H1 (cell line): ENCODE measurements around the gene SFRP2. TPM values are rescaled to one million over a fixed set of nuclear protein-coding genes. Genes with fewer than 3 reads are reported as not detected.

Source experiments
- BCL11A ChIP-seq, 2 experiments: IDR thresholded peaks; one replicate each; pipeline ENCODE4 v1.6.1; 2011; ENCODE audit warnings: low read depth in 2 of 2, low read length in 2 of 2, mild to moderate bottlenecking in 2 of 2
- GABPA ChIP-seq: IDR thresholded peaks from 2 replicates; pipeline ENCODE4 v1.6.1; 2011; ENCODE audit warnings: mild to moderate bottlenecking, low read length, moderate library complexity, borderline replicate concordance; ENCODE audit not compliant: insufficient read depth
- polyA plus RNA-seq, 7 experiments: library from polyadenylated mRNA; depleted of rRNA in 3 of 7; stranded (reverse) in 5 of 7; unstranded in 2 of 7; fragments of >200 nt in 5 of 7; fragments of 200-250 nt in 2 of 7; gene quantifications; 1 replicate in 5 of 7; 2 replicates in 1 of 7; 4 replicates in 1 of 7; pipeline versions ENCODE4 v1.2.1 to v1.2.3, GENCODE V29; 2011 to 2013; ENCODE audit warnings: missing spikeins in 2 of 7, mixed read lengths in 2 of 7
- total RNA-seq: library from RNA; stranded (reverse); fragmentation: NEBNext Ultra II Directional; extraction: Animal tissue kit (Norgen Biotek cat#: 25700); gene quantifications from 2 replicates; pipeline ENCODE4 v1.2.1, GENCODE V29; 2021

Gene SFRP2
- total and polyA plus RNA-seq, 2 of the 8 experiments (the other 6 are each of a cell fraction or from before 2014, with no cell fraction given) = 108 to 342 TPM

DNA sequence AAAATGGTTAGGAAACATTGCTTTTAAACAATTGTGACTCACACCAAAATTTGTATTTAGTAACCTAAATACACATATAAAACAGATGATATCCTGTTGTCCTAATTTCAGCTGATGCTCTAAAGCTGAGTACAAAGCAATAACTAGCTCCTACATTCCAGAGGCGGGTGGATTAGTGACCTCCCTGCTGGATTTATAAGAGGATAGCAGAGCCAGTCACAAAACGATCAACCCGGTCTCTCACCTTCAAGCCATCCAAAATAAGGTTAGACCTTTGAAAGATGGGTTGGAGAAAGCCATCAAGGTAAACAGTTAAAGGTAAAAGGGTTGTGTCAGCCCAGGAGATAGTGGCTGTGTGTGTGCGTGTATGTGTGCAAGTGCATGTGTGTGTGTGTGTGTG is 43.2 kb upstream of the SFRP2 start (continued):
- no peak for TF ChIP-seq GABPA
- no peak for TF ChIP-seq BCL11A (IDR thresholded peaks at IDR 0.05; ENCODE audit: low read depth in 2 of 2, low read length in 2 of 2)
